IPS-NIHi11 (cell line): ENCODE data around the gene NIPBL.
A peak's percentile ranks its signal among the peaks of the same experiment; 100 is the strongest.
"Not testable (repeated sequence)": the region's sequence is repeated elsewhere in the genome, so short reads cannot be mapped to it uniquely, and the experiment has no call there.

Source experiments
- DNase-seq: peaks from one replicate; pipeline ENCODE4 v3.0.0; 2012; ENCODE audit warnings: mixed read lengths, low spot score

The NIPBL gene

DNA sequence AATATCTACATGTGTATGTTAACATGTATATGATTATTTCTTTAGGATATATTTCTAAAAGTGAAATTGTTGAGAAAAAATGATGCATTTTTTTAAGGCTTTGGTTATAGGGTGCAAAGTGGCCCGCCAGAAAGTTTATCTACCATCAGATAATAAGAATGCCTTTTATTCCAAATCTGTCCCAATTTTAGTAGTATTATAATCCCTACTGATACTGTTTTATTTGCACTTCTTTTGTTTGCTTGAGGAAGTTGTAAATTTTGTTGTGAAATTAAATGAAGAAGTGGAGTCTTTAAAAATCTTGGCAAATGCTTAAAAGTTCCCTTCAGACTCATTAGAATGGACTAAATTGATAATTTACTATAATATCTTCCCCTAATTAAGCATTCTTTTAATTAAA lies 73.0 kb downstream of the NIPBL start:
- DNase-seq: no peak

DNA sequence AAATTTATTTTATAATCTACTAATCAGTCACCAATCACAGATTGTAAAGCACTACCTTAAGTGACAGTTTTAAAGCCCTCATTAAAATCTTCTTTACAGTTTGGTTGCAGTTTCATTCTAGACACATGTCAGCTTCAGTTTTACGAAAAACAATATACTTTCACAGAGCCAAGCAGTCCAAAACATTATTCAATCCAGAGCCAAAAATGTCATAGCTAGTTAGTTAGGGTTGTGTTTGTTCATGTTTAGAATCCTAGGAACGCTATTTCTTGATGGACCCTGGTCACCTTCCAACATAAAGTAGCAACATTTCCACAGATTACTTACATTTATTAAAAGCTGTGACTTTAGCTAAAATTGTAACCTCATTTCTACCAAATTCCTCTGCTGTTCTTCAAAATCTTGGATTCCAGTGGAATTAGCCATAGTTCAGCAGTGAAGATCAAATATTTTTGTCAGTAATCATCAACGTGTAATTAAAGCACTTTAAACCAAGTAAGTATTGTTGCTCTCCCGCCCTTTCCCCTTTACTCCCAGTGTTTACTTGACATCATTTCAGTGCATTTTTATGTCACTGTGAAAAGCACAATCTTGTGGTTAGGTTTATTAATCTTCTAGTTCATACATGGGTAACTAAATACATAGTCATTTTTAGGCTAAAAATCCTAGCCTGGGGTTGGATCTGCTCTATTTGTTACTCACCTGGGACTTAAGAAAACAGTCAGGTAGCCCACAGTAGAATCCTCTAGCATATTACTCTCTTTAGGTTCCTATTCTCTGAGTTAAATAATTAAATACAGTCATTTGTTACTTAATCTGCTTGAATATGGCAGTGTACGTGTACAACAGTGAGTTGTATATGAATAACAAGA lies 74.3 kb downstream of the NIPBL start:
- no peak for DNase-seq

DNA sequence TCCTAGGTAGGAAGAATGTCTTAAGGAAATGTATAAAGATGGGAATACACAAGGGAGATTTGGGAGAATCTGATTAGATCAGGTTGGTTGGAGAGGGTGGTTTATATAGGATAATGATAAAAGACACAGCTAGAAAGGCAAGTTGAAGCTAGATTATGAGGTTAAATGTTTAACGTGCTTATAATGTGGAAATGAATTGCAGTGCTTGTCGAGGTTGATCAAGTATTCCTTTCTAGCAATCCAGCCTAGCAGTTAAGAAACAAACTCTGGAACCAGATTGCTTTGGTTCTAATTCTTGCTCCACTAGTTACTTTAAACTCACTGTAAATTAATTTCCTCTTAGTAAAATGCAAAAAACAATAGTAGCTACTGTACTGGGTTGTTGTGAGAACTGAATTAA lies 76.5 kb downstream of the NIPBL start:
- DNase-seq: no peak

DNA sequence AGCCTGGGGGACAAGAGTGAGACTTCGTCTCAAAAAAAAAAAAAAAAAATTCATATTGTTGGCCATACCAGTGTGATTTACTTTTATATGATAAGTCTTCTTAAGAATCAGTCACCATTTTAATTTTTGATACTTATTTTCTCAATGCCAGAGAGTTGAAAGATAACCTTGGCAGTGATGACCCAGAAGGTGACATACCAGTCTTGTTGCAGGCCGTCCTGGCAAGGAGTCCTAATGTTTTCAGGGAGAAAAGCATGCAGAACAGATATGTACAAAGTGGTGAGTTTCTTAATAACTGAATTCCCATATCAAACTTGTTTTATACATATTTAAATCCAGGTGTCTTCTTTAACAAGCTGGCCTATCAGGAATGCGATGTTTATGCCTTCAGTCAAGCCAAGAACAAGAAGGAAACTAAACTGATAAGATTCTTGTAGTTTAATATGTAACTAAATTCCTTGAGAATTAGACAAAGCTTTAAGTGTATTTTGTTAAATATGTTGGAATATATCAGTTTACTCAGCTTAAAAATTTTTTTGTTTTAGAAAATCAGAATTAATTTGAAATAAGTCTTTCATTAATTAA lies 81.5 kb downstream of the NIPBL start:
- DNase-seq: no peak

DNA sequence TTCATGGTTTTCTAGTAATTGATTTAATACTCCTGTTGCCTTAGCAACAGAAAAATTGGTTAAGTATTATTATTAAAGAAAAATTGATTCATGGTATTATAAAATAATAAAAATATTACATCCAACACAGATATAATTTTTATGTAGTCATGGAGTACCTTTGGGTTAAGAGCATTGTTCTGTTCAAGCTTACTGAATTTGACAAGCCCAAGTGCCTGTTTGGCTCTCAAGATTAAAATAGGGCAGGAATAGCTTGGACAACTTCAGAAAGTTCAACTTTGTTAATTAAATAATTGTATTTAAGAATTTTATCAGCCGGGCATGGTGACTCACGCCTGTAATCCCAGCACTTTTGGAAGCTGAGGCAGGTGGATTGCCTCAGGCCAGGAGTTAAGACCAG lies 82.0 kb downstream of the NIPBL start:
- DNase-seq: no peak

DNA sequence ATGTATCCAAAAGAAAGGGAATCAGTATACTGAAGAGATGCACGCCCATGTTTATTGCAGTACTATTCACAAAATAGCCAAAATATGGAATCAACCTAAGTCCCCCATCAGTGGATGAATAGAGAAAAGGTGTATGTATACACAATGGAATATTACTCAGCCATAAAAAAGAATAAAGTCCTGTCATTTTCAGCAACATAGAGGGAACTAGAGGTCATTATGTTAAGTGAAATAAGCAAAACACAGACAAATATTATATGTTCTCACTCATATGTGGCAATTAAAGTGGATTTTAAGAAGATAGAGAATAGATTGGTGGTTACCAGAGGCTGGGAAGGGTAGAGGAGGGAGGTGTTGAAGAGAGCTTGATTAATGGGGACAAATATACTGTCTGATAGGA lies 88.6 kb downstream of the NIPBL start:
- no peak for DNase-seq

DNA sequence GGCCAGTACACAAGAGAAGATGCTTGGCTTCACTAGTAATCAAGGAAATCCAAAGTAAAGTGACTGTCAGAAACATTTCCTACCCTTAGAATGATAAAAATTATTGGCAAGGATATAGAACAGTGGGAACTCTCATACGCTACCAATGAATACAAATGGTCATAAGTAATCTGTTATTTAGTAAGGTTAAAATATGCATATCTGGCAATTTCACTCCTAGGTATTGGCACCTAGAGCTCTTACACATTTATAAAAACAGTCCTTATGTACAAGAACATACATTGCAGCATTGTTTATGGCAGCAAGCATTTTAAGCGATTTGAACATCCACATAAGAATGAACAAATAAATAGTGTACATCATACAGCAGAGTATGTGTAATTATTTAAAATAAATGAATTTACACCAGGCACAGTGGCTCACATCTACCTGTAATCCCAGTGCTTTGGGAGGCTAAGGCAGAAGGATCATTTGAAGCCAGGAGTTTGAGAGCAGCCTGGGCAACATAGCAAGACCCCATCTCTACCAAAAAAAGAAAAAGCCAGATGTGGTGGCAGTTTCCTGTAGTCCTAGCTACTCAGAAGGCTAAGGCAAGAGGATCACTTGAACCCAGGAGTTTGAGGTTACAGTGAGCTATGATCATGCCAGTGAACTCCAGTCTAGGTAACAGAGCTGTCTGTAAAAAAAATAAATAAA lies 93.3 kb downstream of the NIPBL start:
- no peak for DNase-seq

DNA sequence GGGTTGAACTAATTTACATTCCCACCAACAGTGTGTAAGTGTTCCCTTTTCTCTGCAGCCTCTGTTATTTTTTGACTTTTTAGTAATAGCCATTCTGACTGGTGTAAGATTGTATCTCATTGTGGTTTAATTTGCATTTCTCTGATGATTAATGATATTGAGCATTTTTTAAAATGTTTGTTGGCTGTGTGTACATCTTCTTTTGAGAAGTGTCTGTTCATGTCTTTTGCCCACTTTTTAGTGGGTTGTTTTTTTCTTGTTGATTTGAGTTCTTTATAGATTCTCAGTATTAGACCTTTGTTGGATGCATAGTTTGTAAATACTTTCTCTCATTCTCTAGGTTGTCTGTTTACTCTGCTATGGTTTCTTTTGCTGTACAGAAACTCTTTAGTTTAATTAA lies 101.6 kb downstream of the NIPBL start:
- no peak for DNase-seq

DNA sequence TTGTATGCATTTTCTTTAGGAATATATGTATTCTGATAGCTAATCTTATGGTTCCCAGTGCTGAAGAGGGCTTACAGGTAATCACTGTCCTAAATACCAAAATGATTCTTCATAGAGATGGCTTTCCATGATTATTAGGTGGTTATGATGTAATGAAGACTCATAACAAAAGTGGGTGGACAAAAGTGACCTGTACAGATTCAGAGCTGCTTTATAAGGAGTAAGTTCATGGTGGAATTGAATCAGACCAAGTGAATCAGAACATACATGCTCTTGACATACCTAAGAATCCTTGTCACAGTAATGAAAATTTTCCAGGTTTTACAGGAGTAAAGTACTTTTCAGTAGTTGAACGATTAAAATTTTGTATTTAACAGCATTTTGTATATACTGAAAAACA lies 105.6 kb downstream of the NIPBL start:
- DNase-seq: no peak

DNA sequence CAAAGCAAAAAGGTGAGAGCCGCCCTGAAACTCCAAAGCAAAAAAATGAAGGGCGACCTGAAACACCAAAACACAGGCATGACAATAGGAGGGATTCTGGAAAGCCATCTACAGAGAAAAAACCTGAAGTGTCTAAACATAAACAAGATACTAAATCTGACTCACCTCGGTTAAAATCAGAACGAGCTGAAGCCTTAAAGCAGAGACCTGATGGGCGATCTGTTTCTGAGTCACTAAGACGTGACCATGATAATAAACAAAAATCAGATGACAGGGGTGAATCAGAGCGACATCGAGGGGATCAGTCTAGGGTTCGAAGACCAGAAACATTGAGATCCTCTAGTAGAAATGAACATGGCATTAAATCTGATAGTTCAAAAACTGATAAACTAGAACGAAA lies 108.8 kb downstream of the NIPBL start:
- no peak for DNase-seq

DNA sequence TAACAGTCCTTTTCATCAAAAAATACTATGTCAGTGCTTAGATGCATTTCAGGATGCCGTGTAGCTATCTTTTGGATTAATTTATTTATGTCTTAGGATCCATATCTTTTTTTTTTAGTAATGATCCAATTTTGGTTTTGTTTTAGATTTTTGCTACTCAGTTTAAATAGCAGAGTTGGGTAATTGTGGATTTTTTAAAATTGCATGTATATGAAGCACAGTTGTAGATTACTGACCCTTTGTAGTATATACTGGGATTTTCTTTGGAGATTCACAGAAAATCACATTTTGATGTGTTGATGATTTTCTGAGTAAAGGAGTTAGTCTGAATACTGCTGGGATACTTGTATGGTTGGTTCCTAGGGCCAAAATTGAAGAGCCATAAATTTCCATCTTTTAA lies 111.8 kb downstream of the NIPBL start:
- no peak for DNase-seq

DNA sequence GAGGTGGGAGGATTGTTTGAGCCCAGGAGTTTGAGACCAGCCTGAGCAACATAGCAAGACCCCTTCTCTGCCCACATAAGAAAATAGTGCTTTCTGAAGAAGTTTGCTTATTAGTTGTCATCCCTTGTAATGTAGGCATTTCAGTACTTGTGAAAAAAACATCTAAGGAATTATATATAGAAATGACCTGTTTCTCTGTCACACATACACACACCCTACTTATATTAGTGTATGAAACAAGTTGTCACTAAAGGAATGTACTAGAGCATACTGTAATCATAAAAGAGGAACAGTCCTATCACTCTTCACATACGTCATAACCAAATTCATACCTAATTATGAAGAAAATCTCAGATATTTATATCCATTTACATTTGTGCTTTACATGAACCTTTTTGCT lies 122.0 kb downstream of the NIPBL start:
- no peak for DNase-seq

DNA sequence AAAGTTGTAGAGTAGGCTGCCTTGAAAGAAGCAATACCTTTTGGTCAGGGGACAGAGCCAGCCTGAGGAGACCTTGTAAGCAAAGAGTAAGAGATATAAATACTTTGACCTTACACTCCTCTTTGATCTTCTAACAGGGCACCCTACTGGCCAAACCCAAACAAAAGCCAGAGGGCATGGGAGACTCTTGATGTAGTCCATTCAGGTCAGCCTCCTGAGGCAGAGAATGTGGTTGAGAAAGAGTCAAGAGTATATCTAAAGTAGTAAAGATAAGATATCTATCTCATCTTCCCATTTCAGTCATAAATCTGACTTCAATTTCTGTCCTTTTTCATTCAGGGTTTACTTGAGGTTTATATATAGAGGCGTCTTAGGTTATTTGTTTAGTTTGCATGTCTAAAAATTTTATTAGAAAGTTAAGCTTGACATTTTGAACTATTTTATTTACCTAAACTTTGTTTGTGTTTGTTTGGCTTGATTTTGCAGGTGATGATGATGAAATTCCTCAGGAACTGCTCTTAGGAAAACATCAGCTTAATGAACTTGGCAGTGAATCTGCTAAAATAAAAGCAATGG lies 125.7 kb downstream of the NIPBL start:
- no peak for DNase-seq

DNA sequence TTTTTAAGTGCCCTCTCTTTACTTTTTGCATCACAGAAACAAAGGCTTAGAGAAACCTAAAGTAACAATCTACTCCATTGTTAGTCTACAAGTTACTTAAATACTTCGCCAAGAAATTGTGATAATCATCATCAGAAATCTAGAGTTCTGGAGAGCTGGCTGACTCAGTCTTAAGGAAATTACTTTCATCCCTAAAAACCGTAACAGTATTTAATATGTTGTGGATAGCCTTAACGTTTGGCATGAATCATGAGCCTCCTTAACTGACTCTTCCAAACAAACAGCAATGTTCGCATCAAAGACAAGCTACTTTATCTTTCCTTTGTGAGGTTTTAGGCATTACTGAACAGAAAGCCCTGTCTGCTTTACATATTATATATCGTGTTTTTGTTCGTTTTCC lies 128.7 kb downstream of the NIPBL start:
- DNase-seq: no peak

DNA sequence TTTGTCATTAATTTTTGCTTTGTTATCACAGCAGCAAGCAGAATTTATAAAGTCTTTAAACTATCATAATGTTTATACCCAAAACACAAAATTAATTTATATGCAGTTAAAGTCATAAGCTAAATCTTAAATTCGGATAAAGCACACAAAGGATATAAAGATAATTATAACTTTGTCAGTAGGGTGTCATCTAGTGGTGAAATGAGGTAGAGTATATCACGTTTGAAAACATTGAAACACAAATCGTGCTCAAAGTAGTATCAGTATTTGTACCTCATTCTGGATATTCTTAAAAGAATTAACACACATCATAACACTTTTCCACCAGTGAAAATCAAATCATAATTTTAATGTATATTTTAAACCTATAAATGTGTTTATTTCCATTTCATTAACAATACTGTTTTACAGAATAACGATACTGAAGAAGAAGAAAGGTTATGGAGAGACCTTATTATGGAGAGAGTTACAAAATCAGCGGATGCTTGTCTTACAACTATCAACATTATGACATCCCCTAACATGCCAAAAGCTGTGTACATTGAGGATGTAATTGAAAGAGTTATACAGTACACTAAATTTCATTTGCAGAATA lies 129.5 kb downstream of the NIPBL start:
- DNase-seq: peak; percentile 11

DNA sequence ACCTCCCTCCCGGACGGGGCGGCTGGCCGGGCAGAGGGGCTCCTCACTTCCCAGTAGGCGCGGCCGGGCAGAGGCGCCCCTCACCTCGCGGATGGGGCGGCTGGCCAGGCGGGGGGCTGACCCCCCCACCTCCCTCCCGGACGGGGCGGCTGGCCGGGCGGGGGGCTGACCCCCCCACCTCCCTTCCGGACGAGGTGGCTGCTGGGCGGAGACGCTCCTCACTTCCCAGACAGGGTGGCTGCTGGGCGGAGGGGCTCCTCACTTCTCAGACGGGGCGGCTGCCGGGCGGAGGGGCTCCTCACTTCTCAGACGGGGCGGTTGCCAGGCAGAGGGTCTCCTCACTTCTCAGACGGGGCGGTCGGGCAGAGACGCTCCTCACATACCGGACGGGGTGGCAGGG lies 136.6 kb downstream of the NIPBL start:
- not testable (repeated sequence) for DNase-seq

DNA sequence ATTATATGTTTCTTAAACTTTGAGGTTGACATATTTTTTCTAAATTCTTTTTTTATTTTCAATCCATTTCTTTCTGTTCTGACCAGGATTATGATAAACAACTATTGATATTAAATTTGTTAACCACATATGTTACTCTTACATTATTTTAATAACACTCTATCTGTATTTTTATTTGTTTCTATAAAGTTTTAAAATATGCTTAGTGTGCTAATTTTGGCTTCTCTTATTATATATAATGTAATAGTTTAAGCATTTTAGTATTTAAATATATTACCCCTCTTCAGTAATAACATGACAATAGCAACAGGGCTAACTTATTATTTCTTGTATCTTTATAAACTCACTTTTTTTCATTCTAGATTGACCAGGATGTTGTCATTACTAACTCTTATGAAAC lies 137.8 kb downstream of the NIPBL start:
- no peak for DNase-seq

DNA sequence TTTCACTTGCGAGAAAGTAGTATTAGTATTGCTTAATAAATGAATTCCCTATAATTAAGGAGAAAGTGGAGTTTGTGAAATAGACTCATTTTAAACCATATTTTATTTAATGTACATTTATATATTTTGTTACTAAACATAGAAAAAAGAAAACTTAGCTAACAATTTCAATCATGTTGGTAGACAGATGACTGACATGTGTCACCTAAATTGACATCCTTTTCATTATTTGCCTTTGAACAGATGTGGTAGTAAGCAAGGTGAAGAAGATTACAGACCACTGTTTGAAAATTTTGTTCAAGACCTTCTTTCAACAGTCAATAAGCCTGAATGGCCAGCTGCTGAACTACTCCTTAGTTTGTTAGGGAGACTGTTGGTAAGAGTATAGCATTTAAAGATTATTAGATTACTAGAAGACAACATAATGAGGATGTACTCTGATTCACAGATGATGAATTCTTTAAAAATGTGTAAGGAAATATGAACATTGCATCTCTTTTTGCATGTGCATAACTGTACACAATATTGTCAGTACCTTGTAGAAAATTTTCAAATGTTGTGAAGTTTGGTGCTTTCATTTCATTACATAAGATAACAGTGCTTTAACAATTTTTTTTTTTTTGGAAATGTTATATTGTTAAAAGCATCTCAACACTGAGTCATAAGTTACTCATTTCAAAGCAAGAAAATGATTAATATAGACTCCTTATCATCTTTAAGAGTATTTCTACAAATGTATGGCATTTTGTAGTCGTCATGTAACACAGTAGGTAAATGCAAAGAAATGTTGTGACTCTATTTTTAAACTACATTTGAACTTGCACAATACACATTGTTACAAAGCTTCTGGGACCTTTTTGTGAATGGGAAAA lies 139.5 kb downstream of the NIPBL start:
- DNase-seq: no peak

DNA sequence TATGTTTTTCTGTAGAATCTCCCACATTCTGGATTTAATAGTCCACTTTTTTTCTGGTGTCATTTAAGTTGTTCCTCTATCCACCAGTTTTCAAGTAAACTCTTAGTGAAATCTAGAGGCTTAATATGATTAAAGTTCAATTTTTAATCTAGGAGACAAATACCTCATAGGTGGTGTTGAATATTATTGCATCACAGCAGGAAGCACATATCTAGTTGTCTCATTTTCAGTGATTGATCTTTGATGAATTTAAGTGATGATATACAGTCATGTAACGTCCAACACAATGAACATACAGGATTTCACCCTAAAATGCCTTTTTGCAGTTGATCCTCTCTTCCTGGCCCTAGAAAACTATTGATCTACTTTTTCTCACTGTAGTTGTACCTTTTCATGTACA lies 152.3 kb downstream of the NIPBL start:
- DNase-seq: no peak

DNA sequence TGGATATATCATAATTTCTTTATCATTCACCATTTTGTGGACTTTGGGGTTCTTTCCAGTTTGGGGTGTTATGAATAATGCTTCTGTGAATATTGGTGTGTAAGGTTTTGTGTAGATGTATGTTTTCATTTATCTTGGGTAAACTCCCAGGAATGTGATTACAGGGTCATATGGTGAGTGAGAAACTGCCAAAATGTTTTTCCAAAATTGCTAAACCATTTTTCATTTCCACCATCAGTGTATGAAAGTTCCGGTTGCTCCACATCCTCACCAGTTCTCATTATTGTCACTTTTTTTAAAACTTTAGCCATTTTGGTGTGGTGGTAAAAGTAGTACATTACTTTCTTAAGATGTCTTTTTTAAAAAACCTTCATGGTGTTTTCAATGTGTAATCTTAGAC lies 152.9 kb downstream of the NIPBL start:
- no peak for DNase-seq

DNA sequence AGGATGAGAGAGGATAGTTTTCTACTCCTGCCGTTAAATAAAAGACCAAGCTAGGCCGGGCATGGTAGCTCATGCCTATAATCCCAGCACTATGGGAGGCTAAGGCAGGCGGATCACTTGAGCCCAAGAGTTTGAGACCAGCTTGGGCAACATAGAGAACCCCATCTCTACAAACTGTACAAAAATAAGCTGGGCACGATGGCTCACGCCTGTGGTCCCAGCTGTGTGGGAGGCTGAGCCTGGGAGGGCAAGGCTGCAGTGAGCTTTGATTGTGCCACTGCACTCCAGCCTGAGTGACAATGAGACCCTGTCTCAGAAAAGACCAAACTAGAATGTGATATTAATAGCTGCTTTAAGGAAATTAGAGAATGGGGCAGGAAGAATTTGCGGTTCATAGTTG lies 158.4 kb downstream of the NIPBL start:
- no peak for DNase-seq

DNA sequence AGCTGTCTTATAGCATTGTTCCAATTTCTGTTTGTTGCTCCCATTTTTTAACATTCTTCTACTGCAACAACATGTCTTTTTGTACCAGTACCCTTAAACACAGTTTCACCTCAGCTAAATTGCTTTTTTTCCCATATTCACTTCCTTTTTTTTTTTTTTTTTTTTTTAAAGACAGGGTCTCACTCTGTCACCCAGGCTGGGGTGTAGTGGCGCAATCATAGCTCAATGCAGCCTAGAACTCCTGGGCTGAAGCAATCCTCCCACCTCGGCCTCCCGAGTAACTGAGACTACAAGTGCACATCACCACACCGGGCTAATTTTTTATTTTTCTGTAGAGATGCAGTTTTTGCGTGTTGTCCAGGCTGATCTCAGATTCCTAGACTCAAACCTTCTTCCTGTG lies 161.3 kb downstream of the NIPBL start:
- no peak for DNase-seq
